Measurements from ENCODE around the gene PDPK1. TPM values are rescaled to one million over a fixed set of nuclear protein-coding genes. Genes with fewer than 3 reads are reported as not detected.

The PDPK1 gene
- total RNA-seq, 1 donor from 2014 or later: 74.4 TPM

- Histone ChIP-seq H3K9me3 (no peaks in the 10 kb centered on the region), H3K4me3 (peak overlapping the region; percentile 85), H3K27me3 (ENCODE audit: low read depth) (no peaks in the 10 kb centered on the region), H3K36me3 (peaks cover 7% of the 10 kb centered on the region), H3K27ac (peak overlapping the region; percentile 98), H3K4me1 (peaks cover 68% of the 10 kb centered on the region)
- no peak for TF ChIP-seq CTCF (IDR thresholded peaks at IDR 0.05)
- ATAC-seq: peak; percentile 4 to 9
- DNase-seq: no peak
- intact Hi-C loops (cut with DNase I): no loop called here
These were observed 23.3 kb upstream of the PDPK1 start for GRCh38 chr16:2514333-2515179.

- peak in 1 of 2 donors; percentile 1 for ATAC-seq
- intact Hi-C loops (cut with DNase I): no loop called here
These were observed 22.5 kb upstream of the PDPK1 start for GRCh38 chr16:2515180-2515851.

GRCh38 chr16:2516391-2517240 lies 21.2 kb upstream of the PDPK1 start:
- ATAC-seq (no peak), DNase-seq (peak; percentile 71)
- H3K36me3 ChIP-seq: peaks cover 16% of the 10 kb centered on the region
- H3K4me1 ChIP-seq: peaks cover 75% of the 10 kb centered on the region
- no peaks in the 10 kb centered on the region for H3K27me3 ChIP-seq (ENCODE audit: low read depth)
- peak overlapping the region; percentile 98 for H3K27ac ChIP-seq
- no peaks in the 10 kb centered on the region for H3K9me3 ChIP-seq
- no peak for TF ChIP-seq CTCF (IDR thresholded peaks at IDR 0.05)
- intact Hi-C loops (cut with DNase I): no loop called here
- H3K4me3 ChIP-seq: peak overlapping the region; percentile 85

More at GRCh38 chr16:2515180-2515851, 22.5 kb upstream of the PDPK1 start:
- Histone ChIP-seq H3K27me3 (ENCODE audit: low read depth) (no peaks in the 10 kb centered on the region), H3K9me3 (no peaks in the 10 kb centered on the region), H3K4me1 (peaks cover 71% of the 10 kb centered on the region), H3K36me3 (peaks cover 10% of the 10 kb centered on the region), H3K4me3 (peak overlapping the region; percentile 85), H3K27ac (peak overlapping the region; percentile 98)
- DNase-seq: no peak
- TF ChIP-seq CTCF (IDR thresholded peaks at IDR 0.05): no peak

GRCh38 chr16:2517954-2518605 lies 19.7 kb upstream of the PDPK1 start:
- H3K9me3 ChIP-seq: no peaks in the 10 kb centered on the region
- no peaks in the 10 kb centered on the region for H3K27me3 ChIP-seq (ENCODE audit: low read depth)
- peak overlapping the region; percentile 17 for H3K4me3 ChIP-seq
- H3K4me1 ChIP-seq: peaks cover 62% of the 10 kb centered on the region
- no peak for DNase-seq
- intact Hi-C loops (cut with DNase I): no loop called here
- peak overlapping the region; percentile 81 for H3K27ac ChIP-seq
- no peak for ATAC-seq
- H3K36me3 ChIP-seq: peaks cover 26% of the 10 kb centered on the region
- no peak for TF ChIP-seq CTCF (IDR thresholded peaks at IDR 0.05)
